Ureter (tissue), 1 donor: ENCODE measurements around the gene BUD31. TPM values are rescaled to one million over a fixed set of nuclear protein-coding genes. Genes with fewer than 3 reads are reported as not detected.
"Not testable (repeated sequence)": the region's sequence is repeated elsewhere in the genome, so short reads cannot be mapped to it uniquely, and the experiment has no call there.

Experiments used
- DNase-seq: peaks from one replicate; pipeline ENCODE4 v3.0.0-alpha.2; 2020; ENCODE audit warnings: low spot score
- total RNA-seq: library from RNA; stranded (reverse); gene quantifications from one replicate; pipeline ENCODE4 v1.2.4, GENCODE V29; 2023
- donor health status: DM: yes; HTN: yes; CAD: no.

Gene BUD31
- total RNA-seq, 1 donor from 2014 or later = 104 TPM

- DNase-seq = no peak
Measured at GRCh38 chr7:99398891-99399445, 9.8 kb upstream of the BUD31 start.

GRCh38 chr7:99399597-99399996 is 9.2 kb upstream of the BUD31 start:
- DNase-seq = no peak

- DNase-seq = no peak
Measured at GRCh38 chr7:99402854-99403253, 5.9 kb upstream of the BUD31 start.

GRCh38 chr7:99403764-99404163 is 5.0 kb upstream of the BUD31 start:
- no peak for DNase-seq

GRCh38 chr7:99404235-99404976 is 4.4 kb upstream of the BUD31 start:
- no peak for DNase-seq

- no peak for DNase-seq
Measured at GRCh38 chr7:99404977-99405320, 3.8 kb upstream of the BUD31 start.

- DNase-seq = no peak
Measured at GRCh38 chr7:99406557-99406956, 2.2 kb upstream of the BUD31 start.

- no peak for DNase-seq
Measured at GRCh38 chr7:99407872-99408378, 844 bp upstream of the BUD31 start.

GRCh38 chr7:99409192-99409572 is 413 bp downstream of the BUD31 start:
- DNase-seq = no peak

- no peak for DNase-seq
Measured at GRCh38 chr7:99409806-99410205, 1.0 kb downstream of the BUD31 start.

GRCh38 chr7:99410635-99411034 is 1.9 kb downstream of the BUD31 start:
- no peak for DNase-seq

GRCh38 chr7:99415513-99416127 is 6.9 kb downstream of the BUD31 start:
- not testable (repeated sequence) for DNase-seq

- DNase-seq = no peak
Measured at GRCh38 chr7:99418260-99418659, 9.5 kb downstream of the BUD31 start.

GRCh38 chr7:99419323-99420021 is 10.7 kb downstream of the BUD31 start:
- no peak for DNase-seq

GRCh38 chr7:99420213-99420612 is 11.4 kb downstream of the BUD31 start:
- no peak for DNase-seq

- no peak for DNase-seq
Measured at GRCh38 chr7:99420986-99421385, 12.2 kb downstream of the BUD31 start.

GRCh38 chr7:99422186-99422585 is 13.4 kb downstream of the BUD31 start:
- DNase-seq = no peak

GRCh38 chr7:99422625-99423024 is 13.9 kb downstream of the BUD31 start:
- DNase-seq = no peak

GRCh38 chr7:99424932-99425730 is 16.4 kb downstream of the BUD31 start:
- DNase-seq = no peak

- no peak for DNase-seq
Measured at GRCh38 chr7:99428972-99429566, 20.3 kb downstream of the BUD31 start.

- DNase-seq = no peak
Measured at GRCh38 chr7:99429756-99430155, 21.0 kb downstream of the BUD31 start.
